Measurements from ENCODE around the gene ZNF782.

Gene ZNF782

DNA sequence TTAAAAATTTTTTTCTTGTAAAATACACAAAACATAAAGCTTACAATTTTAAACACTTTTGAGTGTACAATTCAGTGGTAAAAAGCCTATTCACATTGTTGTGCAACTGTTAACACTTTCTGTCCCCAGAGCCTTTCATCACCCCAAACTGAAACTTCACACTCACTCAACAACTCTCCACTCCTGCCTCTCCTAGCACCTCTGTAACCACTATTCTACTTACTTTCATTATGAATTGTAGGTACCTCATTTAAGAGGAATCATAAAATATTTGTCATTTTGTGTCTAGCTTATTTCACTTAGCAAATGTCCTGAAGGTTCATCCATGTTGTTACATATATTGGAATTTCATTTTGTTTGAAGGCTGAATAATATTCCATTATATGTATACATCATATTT, 72.1 kb downstream of the ZNF782 start:
- TF ChIP-seq POLR2A (IDR thresholded peaks at IDR 0.05; ENCODE audit: low read length): no peak
- no peak for TF ChIP-seq GATA1 (IDR thresholded peaks at IDR 0.05; ENCODE audit: low read depth, low read length)
- no peak for DNase-seq

DNA sequence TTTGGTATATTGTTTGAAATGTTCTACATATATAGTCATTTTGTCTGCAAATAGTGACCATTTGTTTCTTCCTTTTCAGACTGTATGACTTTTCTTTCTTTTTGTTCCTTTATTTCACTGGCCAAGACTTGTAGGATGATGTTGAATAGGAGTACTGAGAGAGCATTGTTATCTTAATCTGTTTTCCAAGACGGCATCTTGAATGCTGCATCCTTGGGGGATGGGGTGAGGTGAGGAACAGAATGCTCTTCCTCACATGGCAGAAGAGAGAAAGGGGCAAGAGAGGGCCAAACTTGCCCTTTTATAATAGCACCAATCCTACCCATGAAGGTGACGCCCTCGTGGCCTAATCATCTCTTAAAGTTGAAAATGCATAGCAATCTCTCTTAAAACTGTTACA, 72.8 kb downstream of the ZNF782 start:
- TF ChIP-seq GATA1 (IDR thresholded peaks at IDR 0.05; ENCODE audit: low read depth, low read length) (no peak), POLR2A (IDR thresholded peaks at IDR 0.05; ENCODE audit: low read length) (no peak)
- DNase-seq: no peak

DNA sequence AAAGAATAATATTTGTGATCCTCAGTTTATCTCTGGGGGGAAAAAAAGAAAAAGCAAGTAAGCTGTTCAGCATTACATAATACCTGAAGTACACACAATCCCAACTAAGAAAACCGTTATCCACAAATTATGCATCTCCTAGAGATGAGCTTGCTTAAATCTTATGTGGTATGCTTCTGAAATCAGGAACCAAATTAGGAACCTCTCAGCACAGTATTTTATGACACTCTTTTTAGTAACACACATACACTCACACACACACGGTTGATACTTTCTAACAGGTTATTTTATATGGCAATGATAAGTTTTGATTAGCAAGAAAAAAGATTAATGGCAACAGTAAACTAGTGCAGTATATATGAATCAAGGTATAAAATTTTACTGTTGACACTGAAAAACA, 75.2 kb downstream of the ZNF782 start:
- DNase-seq: peak in 1 of 2 experiments; percentile 13
- TF ChIP-seq POLR2A (IDR thresholded peaks at IDR 0.05; ENCODE audit: low read length): no peak
- no peak for TF ChIP-seq GATA1 (IDR thresholded peaks at IDR 0.05; ENCODE audit: low read depth, low read length)

DNA sequence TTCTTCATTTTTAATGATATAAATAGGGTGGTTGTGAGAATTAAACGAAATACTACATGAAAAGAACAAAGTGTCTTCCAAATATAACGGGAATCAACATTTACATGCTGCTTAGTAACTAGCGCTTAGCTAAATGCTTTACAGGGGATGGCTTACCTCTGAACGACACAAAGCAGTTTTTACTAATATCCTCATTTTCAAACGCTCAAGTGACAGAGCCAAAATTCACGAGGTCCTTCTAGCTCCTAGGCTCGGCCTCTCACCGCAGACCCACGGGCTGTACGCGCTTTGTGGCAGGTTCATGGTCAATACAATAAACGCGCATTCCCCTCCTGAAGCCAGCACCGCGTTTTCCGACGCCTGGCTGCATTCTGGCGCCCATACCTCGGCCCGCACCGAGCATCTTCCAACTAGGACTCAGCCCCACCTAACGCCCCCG, 76.9 kb downstream of the ZNF782 start:
- no peak for DNase-seq

DNA sequence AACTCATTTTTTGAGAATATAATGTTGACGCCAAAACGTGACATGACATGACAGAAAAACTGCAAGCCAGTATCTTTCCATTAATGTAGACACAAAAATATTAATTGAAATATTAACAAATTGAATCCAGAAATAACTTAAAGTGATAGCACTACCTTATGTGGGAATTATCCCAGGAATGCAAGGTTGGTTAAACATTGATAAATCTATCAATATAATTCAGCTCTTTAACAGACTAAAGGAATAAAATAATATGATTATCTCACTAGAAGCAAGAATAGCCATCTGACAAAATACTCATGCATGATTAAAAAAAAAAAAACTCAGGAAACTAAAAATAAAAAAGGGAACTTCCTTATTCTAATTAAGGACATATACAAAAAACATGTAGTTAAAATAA, 83.2 kb downstream of the ZNF782 start:
- DNase-seq: no peak
- TF ChIP-seq POLR2A (IDR thresholded peaks at IDR 0.05; ENCODE audit: low read length): no peak
- no peak for TF ChIP-seq GATA1 (IDR thresholded peaks at IDR 0.05; ENCODE audit: low read depth, low read length)

More for the DNA sequence above, 76.9 kb downstream of the ZNF782 start:
- TF ChIP-seq GATA1 (IDR thresholded peaks at IDR 0.05; ENCODE audit: low read depth, low read length): no peak
- TF ChIP-seq POLR2A (IDR thresholded peaks at IDR 0.05; ENCODE audit: low read length): no peak

DNA sequence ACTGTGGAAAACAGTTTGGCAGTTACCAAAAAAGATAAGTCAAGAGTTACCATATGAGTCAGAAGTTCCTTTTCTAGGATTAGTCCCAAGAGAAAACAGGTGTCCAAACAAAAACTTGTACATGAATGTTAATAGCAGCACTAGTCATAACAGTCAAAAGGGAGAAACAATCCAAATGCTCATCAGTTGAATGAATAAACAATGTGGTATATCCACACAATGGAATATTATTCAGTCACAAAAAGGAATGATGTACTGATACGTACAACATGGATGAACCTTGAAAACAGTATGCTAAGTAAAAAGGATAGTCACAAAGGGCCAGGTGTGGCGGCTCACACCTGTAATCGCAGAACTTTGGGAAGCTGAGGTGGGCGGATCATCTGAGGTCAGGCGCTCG, 84.3 kb downstream of the ZNF782 start:
- DNase-seq: no peak
- TF ChIP-seq POLR2A (IDR thresholded peaks at IDR 0.05; ENCODE audit: low read length) (no peak), GATA1 (IDR thresholded peaks at IDR 0.05; ENCODE audit: low read depth, low read length) (no peak)
